Fibroblast of lung (primary cell): ENCODE data around the gene RINL.

ENCODE experiments used
- EZH2 ChIP-seq: IDR thresholded peaks from 2 replicates; pipeline ENCODE4 v1.5.1; 2012; ENCODE audit warnings: low read length, control low read depth, mild to moderate bottlenecking; ENCODE audit errors: missing control alignments
- TF ChIP-seq, protein P1 (sequence below), 2 donors: IDR thresholded peaks in 1 of 2; conservative IDR thresholded peaks in 1 of 2; 1 replicate in 1 of 2; 2 replicates in 1 of 2; pipeline ENCODE4 v1.5.1; 2011 to 2012; ENCODE audit warnings: low read length in 2 of 2, control low read depth in 1 of 2, inconsistent platforms in 1 of 2, low read depth in 1 of 2, mild to moderate bottlenecking in 1 of 2

- TF ChIP-seq, protein P1, sequence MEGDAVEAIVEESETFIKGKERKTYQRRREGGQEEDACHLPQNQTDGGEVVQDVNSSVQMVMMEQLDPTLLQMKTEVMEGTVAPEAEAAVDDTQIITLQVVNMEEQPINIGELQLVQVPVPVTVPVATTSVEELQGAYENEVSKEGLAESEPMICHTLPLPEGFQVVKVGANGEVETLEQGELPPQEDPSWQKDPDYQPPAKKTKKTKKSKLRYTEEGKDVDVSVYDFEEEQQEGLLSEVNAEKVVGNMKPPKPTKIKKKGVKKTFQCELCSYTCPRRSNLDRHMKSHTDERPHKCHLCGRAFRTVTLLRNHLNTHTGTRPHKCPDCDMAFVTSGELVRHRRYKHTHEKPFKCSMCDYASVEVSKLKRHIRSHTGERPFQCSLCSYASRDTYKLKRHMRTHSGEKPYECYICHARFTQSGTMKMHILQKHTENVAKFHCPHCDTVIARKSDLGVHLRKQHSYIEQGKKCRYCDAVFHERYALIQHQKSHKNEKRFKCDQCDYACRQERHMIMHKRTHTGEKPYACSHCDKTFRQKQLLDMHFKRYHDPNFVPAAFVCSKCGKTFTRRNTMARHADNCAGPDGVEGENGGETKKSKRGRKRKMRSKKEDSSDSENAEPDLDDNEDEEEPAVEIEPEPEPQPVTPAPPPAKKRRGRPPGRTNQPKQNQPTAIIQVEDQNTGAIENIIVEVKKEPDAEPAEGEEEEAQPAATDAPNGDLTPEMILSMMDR (conservative IDR thresholded peaks at IDR 0.05 in 1 of 2, IDR thresholded peaks at IDR 0.05 in 1 of 2; ENCODE audit: low read depth in 1 of 2, low read length in 2 of 2): no peak
- TF ChIP-seq EZH2: no peak
These were observed 16.9 kb upstream of the RINL start for GRCh38 chr19:38894968-38895367.
